GM06990 (cell line): Measurements from ENCODE around the gene ABCC5.

ENCODE experiments used
- DNase-seq: peaks from one replicate; pipeline ENCODE4 v3.0.0-alpha.2; 2011; ENCODE audit not compliant: insufficient read length; ENCODE audit errors: extremely low read depth
- H3K27me3 ChIP-seq: replicated peaks from 2 replicates; pipeline ENCODE4 v1.6.0; 2011; ENCODE audit warnings: low read length; ENCODE audit not compliant: control insufficient read depth, insufficient read depth
- H3K36me3 ChIP-seq: 2 replicates; pipeline ENCODE4 v1.5.1; 2011; ENCODE audit warnings: low read length; ENCODE audit not compliant: control insufficient read depth, insufficient read depth
- H3K4me3 ChIP-seq: replicated peaks from 2 replicates; pipeline ENCODE4 v1.5.1; 2011; ENCODE audit warnings: low read depth, mild to moderate bottlenecking, control low read depth, low read length
- CTCF ChIP-seq: IDR thresholded peaks from 2 replicates; pipeline ENCODE4 v1.5.1; 2011; ENCODE audit warnings: low read length, control low read depth, mild to moderate bottlenecking, inconsistent platforms; ENCODE audit not compliant: insufficient read depth, poor library complexity, severe bottlenecking

Gene ABCC5

GRCh38 chr3:183912895-183913579, 104.6 kb downstream of the ABCC5 start:
- Histone ChIP-seq H3K36me3 (no peaks in the 10 kb centered on the region), H3K4me3 (no peak overlapping the region), H3K27me3 (no peaks in the 10 kb centered on the region)
- no peak for TF ChIP-seq CTCF
- no peak for DNase-seq

DNA sequence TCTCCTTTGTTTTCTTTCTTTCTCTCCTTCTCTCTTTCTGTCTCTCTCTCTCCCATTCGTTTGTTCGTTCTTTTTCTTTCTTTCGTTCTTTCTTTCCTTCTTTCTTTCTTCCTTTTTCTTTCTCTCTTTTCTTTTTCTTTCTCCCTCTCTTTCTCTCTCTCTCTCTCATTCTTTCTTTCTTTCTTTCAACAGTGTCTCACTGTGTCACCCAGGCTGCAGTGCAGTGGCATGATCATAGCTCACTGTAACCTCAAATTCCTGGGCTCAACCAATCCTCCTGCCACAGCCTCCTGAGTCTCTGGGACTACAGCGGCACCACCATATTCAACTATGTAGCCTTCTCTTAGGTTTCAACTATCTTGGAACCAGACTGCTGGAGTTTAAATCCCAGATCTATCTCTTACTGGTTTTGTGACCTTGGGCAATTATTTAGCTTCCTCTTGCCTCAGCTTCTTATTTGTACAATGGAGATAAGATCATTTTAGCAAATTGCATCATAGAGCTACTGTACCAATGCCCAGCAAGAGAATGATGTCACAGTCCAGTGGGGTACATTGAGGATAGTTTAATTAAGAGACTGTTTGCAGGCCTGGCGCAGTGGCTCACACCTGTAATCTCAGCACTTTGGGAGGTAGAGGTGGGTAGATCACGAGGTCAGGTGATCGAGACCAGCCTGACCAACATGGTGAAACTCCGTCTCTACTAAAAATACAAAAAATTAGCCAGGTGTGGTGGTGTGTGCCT, 105.7 kb downstream of the ABCC5 start:
- Histone ChIP-seq H3K36me3 (no peaks in the 10 kb centered on the region), H3K27me3 (no peaks in the 10 kb centered on the region), H3K4me3 (no peak overlapping the region)
- no peak for DNase-seq
- no peak for TF ChIP-seq CTCF

DNA sequence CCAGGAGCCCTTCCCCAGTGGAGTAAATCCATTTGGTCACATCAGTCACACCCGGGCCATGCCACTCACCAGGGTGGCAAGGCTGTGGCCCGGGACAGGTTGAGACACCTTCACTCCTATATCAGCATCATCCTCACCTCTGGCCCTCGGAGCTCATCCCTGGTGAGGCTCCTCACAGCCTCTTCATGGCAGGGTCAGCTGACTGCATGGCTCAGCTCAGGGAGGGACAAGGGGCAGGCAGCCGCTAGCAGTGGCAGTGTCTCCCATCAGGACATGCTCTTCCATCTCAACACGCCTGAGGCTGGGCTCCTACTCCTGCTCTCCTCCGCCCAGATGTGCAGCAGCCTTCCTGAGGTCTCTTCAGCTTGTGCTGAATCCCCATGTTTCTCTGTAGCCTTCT, 106.6 kb downstream of the ABCC5 start:
- TF ChIP-seq CTCF, result no peak

DNA sequence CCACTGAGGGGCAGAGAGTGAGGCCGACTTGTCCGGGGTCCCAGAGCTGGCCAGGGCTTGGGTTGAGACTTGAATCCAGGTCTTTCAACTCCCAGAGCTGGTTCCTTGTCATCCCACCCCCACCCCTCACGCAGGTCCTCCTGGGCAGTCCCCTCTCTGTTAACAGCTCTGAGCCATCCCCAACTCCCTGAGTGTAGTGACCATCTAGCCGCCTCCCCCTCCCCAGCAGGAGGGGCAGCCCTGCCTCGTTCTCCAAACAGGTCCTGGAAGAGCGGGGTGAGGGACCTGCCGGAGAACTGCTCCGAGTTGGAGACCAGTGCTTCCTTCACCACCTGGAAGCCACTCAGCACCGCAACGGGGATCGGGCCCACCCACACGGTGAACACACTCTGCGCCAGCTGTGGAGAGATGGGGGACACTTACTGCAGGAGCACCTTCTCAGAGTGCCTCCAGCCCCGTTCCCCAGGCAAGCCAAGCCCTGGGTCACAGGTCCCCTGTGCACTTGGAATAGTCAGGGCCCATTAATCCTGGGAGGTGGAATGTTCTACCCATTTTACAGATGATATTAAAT, 108.6 kb downstream of the ABCC5 start:
- Histone ChIP-seq H3K4me3 (no peak overlapping the region), H3K27me3 (no peaks in the 10 kb centered on the region), H3K36me3 (no peaks in the 10 kb centered on the region)
- no peak for TF ChIP-seq CTCF
- DNase-seq, result no peak

More for the DNA sequence above, 106.6 kb downstream of the ABCC5 start:
- DNase-seq, result no peak
- no peaks in the 10 kb centered on the region for H3K36me3 ChIP-seq
- H3K27me3 ChIP-seq, result no peaks in the 10 kb centered on the region
- no peak overlapping the region for H3K4me3 ChIP-seq

GRCh38 chr3:183907911-183908331, 109.8 kb downstream of the ABCC5 start:
- no peak for TF ChIP-seq CTCF
- Histone ChIP-seq H3K36me3 (no peaks in the 10 kb centered on the region), H3K27me3 (no peaks in the 10 kb centered on the region), H3K4me3 (no peak overlapping the region)
- no peak for DNase-seq
